ENCODE results near the gene FGF18.

GRCh38 chr5:171410181-171410580 lies 9.3 kb upstream of the FGF18 start:
- TF ChIP-seq, protein P1, sequence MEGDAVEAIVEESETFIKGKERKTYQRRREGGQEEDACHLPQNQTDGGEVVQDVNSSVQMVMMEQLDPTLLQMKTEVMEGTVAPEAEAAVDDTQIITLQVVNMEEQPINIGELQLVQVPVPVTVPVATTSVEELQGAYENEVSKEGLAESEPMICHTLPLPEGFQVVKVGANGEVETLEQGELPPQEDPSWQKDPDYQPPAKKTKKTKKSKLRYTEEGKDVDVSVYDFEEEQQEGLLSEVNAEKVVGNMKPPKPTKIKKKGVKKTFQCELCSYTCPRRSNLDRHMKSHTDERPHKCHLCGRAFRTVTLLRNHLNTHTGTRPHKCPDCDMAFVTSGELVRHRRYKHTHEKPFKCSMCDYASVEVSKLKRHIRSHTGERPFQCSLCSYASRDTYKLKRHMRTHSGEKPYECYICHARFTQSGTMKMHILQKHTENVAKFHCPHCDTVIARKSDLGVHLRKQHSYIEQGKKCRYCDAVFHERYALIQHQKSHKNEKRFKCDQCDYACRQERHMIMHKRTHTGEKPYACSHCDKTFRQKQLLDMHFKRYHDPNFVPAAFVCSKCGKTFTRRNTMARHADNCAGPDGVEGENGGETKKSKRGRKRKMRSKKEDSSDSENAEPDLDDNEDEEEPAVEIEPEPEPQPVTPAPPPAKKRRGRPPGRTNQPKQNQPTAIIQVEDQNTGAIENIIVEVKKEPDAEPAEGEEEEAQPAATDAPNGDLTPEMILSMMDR (conservative IDR thresholded peaks at IDR 0.05): no peak
- TF ChIP-seq EZH2 (IDR thresholded peaks at IDR 0.05; ENCODE audit: low read depth): no peak
